Uterus (tissue), 2 donors: ENCODE measurements around the gene INO80.

Experiments
- CTCF ChIP-seq, 4 experiments: fragments of 200-600 bp in 2 of 4; fragments of 450-650 bp in 2 of 4; sonication (generic) in 2 of 4; IDR thresholded peaks; one replicate each; pipeline ENCODE4 v1.5.1; 2016 to 2019; ENCODE audit warnings: antibody characterized with exemption in 4 of 4, mild to moderate bottlenecking in 2 of 4, moderate library complexity in 1 of 4
- POLR2A ChIP-seq, 2 donors: fragments of 450-650 bp; IDR thresholded peaks; one replicate each; pipeline ENCODE4 v1.6.1; 2016; ENCODE audit warnings: antibody characterized with exemption in 2 of 2, mild to moderate bottlenecking in 1 of 2, moderate library complexity in 1 of 2

- TF ChIP-seq CTCF (IDR thresholded peaks at IDR 0.05) = no peak
- TF ChIP-seq POLR2A (IDR thresholded peaks at IDR 0.05) = no peak
Measured at GRCh38 chr15:41085029-41085428, 31.1 kb downstream of the INO80 start.
